ENCODE data around the gene ARSJ.

GRCh38 chr4:114019276-114019968 lies 40.0 kb upstream of the ARSJ start:
- TF ChIP-seq EZH2 (IDR thresholded peaks at IDR 0.05; ENCODE audit: borderline replicate concordance, low read depth, low read length, poor library complexity, severe bottlenecking): no peak
- TF ChIP-seq, protein P1, sequence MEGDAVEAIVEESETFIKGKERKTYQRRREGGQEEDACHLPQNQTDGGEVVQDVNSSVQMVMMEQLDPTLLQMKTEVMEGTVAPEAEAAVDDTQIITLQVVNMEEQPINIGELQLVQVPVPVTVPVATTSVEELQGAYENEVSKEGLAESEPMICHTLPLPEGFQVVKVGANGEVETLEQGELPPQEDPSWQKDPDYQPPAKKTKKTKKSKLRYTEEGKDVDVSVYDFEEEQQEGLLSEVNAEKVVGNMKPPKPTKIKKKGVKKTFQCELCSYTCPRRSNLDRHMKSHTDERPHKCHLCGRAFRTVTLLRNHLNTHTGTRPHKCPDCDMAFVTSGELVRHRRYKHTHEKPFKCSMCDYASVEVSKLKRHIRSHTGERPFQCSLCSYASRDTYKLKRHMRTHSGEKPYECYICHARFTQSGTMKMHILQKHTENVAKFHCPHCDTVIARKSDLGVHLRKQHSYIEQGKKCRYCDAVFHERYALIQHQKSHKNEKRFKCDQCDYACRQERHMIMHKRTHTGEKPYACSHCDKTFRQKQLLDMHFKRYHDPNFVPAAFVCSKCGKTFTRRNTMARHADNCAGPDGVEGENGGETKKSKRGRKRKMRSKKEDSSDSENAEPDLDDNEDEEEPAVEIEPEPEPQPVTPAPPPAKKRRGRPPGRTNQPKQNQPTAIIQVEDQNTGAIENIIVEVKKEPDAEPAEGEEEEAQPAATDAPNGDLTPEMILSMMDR (conservative IDR thresholded peaks at IDR 0.05; ENCODE audit: low read depth, low read length): no peak
